Measurements from ENCODE around the gene CEP112.

DNA sequence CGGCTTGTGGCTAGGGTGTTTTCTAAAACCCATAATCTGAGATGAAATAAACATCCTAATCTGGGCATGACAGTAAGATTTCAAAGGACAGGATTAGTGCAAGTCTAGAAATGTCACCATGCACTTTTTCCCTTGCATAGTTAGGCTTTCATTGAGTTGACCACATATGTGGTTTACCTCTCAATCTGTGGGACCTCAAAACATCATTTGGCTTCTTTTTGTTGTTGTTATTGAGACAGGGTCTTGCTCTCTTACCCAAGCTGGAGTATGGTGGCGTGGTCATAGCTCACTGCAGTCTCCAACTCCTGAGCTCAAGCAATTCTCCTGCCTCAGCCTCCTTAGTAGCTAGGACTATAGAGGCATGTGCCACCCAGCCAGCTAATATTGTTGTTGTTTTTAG, 197.8 kb downstream of the CEP112 start:
- TF ChIP-seq, protein P1, sequence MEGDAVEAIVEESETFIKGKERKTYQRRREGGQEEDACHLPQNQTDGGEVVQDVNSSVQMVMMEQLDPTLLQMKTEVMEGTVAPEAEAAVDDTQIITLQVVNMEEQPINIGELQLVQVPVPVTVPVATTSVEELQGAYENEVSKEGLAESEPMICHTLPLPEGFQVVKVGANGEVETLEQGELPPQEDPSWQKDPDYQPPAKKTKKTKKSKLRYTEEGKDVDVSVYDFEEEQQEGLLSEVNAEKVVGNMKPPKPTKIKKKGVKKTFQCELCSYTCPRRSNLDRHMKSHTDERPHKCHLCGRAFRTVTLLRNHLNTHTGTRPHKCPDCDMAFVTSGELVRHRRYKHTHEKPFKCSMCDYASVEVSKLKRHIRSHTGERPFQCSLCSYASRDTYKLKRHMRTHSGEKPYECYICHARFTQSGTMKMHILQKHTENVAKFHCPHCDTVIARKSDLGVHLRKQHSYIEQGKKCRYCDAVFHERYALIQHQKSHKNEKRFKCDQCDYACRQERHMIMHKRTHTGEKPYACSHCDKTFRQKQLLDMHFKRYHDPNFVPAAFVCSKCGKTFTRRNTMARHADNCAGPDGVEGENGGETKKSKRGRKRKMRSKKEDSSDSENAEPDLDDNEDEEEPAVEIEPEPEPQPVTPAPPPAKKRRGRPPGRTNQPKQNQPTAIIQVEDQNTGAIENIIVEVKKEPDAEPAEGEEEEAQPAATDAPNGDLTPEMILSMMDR (conservative IDR thresholded peaks at IDR 0.05; ENCODE audit: low read depth, low read length), result no peak
- no peak for TF ChIP-seq SMC3 (IDR thresholded peaks at IDR 0.05; ENCODE audit: low read depth, low read length)
- TF ChIP-seq, protein P2, sequence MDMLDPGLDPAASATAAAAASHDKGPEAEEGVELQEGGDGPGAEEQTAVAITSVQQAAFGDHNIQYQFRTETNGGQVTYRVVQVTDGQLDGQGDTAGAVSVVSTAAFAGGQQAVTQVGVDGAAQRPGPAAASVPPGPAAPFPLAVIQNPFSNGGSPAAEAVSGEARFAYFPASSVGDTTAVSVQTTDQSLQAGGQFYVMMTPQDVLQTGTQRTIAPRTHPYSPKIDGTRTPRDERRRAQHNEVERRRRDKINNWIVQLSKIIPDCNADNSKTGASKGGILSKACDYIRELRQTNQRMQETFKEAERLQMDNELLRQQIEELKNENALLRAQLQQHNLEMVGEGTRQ (IDR thresholded peaks at IDR 0.05; ENCODE audit: low read depth, low read length), result no peak
- no peak for TF ChIP-seq CEBPB (IDR thresholded peaks at IDR 0.05; ENCODE audit: low read depth, low read length)
- TF ChIP-seq POLR2A (IDR thresholded peaks at IDR 0.05; ENCODE audit: low read depth, low read length), result no peak
- no peak for TF ChIP-seq RAD21 (IDR thresholded peaks at IDR 0.05; ENCODE audit: low read length)
- no peak for TF ChIP-seq CHD1 (IDR thresholded peaks at IDR 0.05; ENCODE audit: low read depth, low read length)

All from IMR-90 (cell line).